Upper lobe of left lung (tissue), 4 donors: Measurements from ENCODE around the gene ANKUB1.

ENCODE experiments used
- EP300 ChIP-seq, 4 donors: sonication (generic); formaldehyde crosslinking; IDR thresholded peaks; one replicate each; pipeline ENCODE4 v1.5.1; 2017; ENCODE audit warnings: antibody characterized with exemption in 4 of 4, control low read depth in 2 of 4
- POLR2AphosphoS5 ChIP-seq, 2 donors: sonication (generic); formaldehyde crosslinking; IDR thresholded peaks; one replicate each; pipeline ENCODE4 v1.5.1; 2017; ENCODE audit warnings: antibody characterized with exemption in 2 of 2
- TF ChIP-seq, protein P1 (sequence below), 6 experiments: fragments of 450-650 bp in 4 of 6; fragments of 200-600 bp in 2 of 6; sonication (generic) in 2 of 6; IDR thresholded peaks; one replicate each; pipeline ENCODE4 v1.5.1; 2016 to 2019; ENCODE audit warnings: antibody characterized with exemption in 6 of 6

DNA sequence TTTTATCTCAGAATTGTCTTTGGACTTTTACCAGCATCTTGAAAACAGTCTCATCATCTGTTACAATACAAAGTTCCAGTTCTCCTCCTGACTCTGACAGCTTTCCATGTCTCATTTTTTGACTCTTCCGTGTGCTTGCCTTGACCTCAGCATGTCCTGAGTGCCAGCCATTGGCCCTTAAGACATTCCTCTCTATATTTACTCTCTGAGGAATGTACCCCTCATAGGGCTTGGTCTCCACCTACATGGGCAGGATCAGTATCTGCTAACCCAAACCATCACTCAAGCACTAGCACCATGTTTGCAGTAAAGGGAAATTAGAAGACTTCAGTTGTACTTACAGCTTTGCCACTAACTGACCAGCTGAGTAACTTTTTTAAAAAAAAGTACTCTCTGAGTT is 16.2 kb downstream of the ANKUB1 start:
- TF ChIP-seq EP300 (IDR thresholded peaks at IDR 0.05) (no peak), POLR2AphosphoS5 (IDR thresholded peaks at IDR 0.05) (no peak)
- TF ChIP-seq, protein P1, sequence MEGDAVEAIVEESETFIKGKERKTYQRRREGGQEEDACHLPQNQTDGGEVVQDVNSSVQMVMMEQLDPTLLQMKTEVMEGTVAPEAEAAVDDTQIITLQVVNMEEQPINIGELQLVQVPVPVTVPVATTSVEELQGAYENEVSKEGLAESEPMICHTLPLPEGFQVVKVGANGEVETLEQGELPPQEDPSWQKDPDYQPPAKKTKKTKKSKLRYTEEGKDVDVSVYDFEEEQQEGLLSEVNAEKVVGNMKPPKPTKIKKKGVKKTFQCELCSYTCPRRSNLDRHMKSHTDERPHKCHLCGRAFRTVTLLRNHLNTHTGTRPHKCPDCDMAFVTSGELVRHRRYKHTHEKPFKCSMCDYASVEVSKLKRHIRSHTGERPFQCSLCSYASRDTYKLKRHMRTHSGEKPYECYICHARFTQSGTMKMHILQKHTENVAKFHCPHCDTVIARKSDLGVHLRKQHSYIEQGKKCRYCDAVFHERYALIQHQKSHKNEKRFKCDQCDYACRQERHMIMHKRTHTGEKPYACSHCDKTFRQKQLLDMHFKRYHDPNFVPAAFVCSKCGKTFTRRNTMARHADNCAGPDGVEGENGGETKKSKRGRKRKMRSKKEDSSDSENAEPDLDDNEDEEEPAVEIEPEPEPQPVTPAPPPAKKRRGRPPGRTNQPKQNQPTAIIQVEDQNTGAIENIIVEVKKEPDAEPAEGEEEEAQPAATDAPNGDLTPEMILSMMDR (IDR thresholded peaks at IDR 0.05): no peak
